GM23248 (cell line): Measurements from ENCODE around the gene CCDC192.

ENCODE experiments used
- EZH2 ChIP-seq: fragments of 200-600 bp; sonication (generic); IDR thresholded peaks from 2 replicates; pipeline ENCODE4 v1.6.1; 2018; ENCODE audit warnings: antibody characterized with exemption, mild to moderate bottlenecking; ENCODE audit not compliant: insufficient read depth, poor library complexity, severe bottlenecking
- EZH2phosphoT487 ChIP-seq: fragments of 200-600 bp; sonication (generic); IDR thresholded peaks from 2 replicates; pipeline ENCODE4 v1.6.1; 2018; ENCODE audit warnings: antibody characterized with exemption, moderate library complexity, mild to moderate bottlenecking, low read depth; ENCODE audit not compliant: insufficient read depth

GRCh38 chr5:127885176-127885575, 182.0 kb downstream of the CCDC192 start:
- TF ChIP-seq EZH2 (no peak), EZH2phosphoT487 (no peak)
